Endodermal cell (in vitro differentiated cells): ENCODE measurements around the gene MED4. TPM values are rescaled to one million over a fixed set of nuclear protein-coding genes. Genes with fewer than 3 reads are reported as not detected.

Experiments
- DNase-seq: peaks from one replicate; pipeline ENCODE4 v3.0.0-alpha.2; 2017
- H3K27ac ChIP-seq: 2 replicates; pipeline ENCODE4 v1.5.1; 2013; ENCODE audit warnings: mild to moderate bottlenecking, low read depth, low read length, moderate library complexity
- H3K27me3 ChIP-seq: 2 replicates; pipeline ENCODE4 v1.6.1; 2013; ENCODE audit warnings: mild to moderate bottlenecking, low read length, moderate library complexity; ENCODE audit not compliant: insufficient read depth, control insufficient read depth, poor library complexity, severe bottlenecking
- H3K36me3 ChIP-seq: 2 replicates; pipeline ENCODE4 v1.7.0; 2013; ENCODE audit warnings: mild to moderate bottlenecking, low read length, moderate library complexity; ENCODE audit not compliant: control insufficient read depth, insufficient read depth
- H3K4me1 ChIP-seq: one replicate; pipeline ENCODE4 v1.7.0; 2013; ENCODE audit warnings: low read length; ENCODE audit not compliant: control insufficient read depth, insufficient read depth
- H3K4me3 ChIP-seq: 2 replicates; pipeline ENCODE4 v1.5.1; 2013; ENCODE audit warnings: mild to moderate bottlenecking, low read length, moderate library complexity
- H3K9ac ChIP-seq: 2 replicates; pipeline ENCODE4 v1.6.1; 2013; ENCODE audit warnings: mild to moderate bottlenecking, low read length, moderate library complexity; ENCODE audit not compliant: poor library complexity, severe bottlenecking; ENCODE audit errors: extremely low read depth
- H3K9me3 ChIP-seq: 2 replicates; pipeline ENCODE4 v1.6.1; 2013; ENCODE audit warnings: mild to moderate bottlenecking, low read length, moderate library complexity; ENCODE audit not compliant: control insufficient read depth
- H3K27ac Mint-ChIP-seq: 2 replicates; pipeline ENCODE4 v1.8.0; 2020; ENCODE audit warnings: mixed read lengths
- H3K27me3 Mint-ChIP-seq: 2 replicates; pipeline ENCODE4 v1.8.0; 2021; ENCODE audit warnings: mild to moderate bottlenecking, mixed read lengths; ENCODE audit not compliant: insufficient read depth
- H3K36me3 Mint-ChIP-seq: 2 replicates; pipeline ENCODE4 v1.8.0; 2020; ENCODE audit warnings: low read depth, mixed read lengths
- H3K4me1 Mint-ChIP-seq: 2 replicates; pipeline ENCODE4 v1.8.0; 2020; ENCODE audit warnings: mixed read lengths
- H3K4me3 Mint-ChIP-seq: 2 replicates; pipeline ENCODE4 v1.8.0; 2020; ENCODE audit warnings: mild to moderate bottlenecking, moderate library complexity, mixed read lengths
- H3K9me3 Mint-ChIP-seq: 2 replicates; pipeline ENCODE4 v1.8.0; 2020; ENCODE audit warnings: mild to moderate bottlenecking, mixed read lengths
- WGBS, 2 experiments: methylation state at CpG; one replicate each; pipeline versions ENCODE4 v1.1.5 to v1.1.7; 2013; ENCODE audit warnings: missing lambda C conversion rate in 2 of 2, mixed read lengths in 1 of 2; ENCODE audit not compliant: insufficient coverage in 1 of 2, insufficient read length in 1 of 2; 5-methylcytosine and 5-hydroxymethylcytosine counted together
- long read RNA-seq, 4 experiments: library from polyadenylated mRNA in 2 of 4; library from RNA in 1 of 4; library from capped mRNA in 1 of 4; stranded (forward) in 3 of 4; unstranded in 1 of 4; transcript quantifications; one replicate each; pipeline ENCODE4 v2.0.0, GENCODE V29; 2020 to 2021; ENCODE audit warnings: inconsistent platforms in 1 of 4
- polyA plus RNA-seq, 2 experiments: library from polyadenylated mRNA; stranded (reverse); fragments of 50-300 nt; gene quantifications; one replicate each; pipeline ENCODE4 v1.2.3, GENCODE V29; 2013
- total RNA-seq, 2 donors: library from RNA; stranded (reverse); fragmentation: NEBNext Ultra II Directional in 1 of 2; extraction: Animal tissue kit (Norgen Biotek cat#: 25700) in 1 of 2; gene quantifications; 2 replicates in 1 of 2; 3 replicates in 1 of 2; pipeline ENCODE4 v1.2.1, GENCODE V29; 2021
- TF ChIP-seq, protein P1 (sequence below): fragments of 200-600 bp; sonication (generic); conservative IDR thresholded peaks from 2 replicates; pipeline ENCODE4 v1.5.0; 2021; ENCODE audit warnings: antibody characterized with exemption, mild to moderate bottlenecking

MED4 gene, protein sequence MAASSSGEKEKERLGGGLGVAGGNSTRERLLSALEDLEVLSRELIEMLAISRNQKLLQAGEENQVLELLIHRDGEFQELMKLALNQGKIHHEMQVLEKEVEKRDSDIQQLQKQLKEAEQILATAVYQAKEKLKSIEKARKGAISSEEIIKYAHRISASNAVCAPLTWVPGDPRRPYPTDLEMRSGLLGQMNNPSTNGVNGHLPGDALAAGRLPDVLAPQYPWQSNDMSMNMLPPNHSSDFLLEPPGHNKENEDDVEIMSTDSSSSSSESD
- total RNA-seq = 10 to 100 TPM; 56.4 to 68.1 TPM
- 50.4 TPM for polyA plus RNA-seq (2013, experiment 1 of 2)
- 52.4 TPM for polyA plus RNA-seq (2013, experiment 2 of 2)
- long read RNA-seq, experiment 1, transcript MED4-201 (7 exons, 2,022 nt) = major isoform, 16 of 36 reads
- long read RNA-seq, experiment 1, partial matches to known transcripts = 9 of 36 reads
- long read RNA-seq, experiment 1, other reads (novel, unspliced or antisense) = 7 of 36 reads
- long read RNA-seq, experiment 2, transcript MED4-201 (7 exons, 2,022 nt) = major isoform, 100 of 144 reads
- long read RNA-seq, experiment 2, transcript MED4-202 (7 exons, 931 nt) = minor isoform, 29 of 144 reads
- long read RNA-seq, experiment 2, partial matches to known transcripts = 4 of 144 reads
- long read RNA-seq, experiment 2, other reads (novel, unspliced or antisense) = 11 of 144 reads
- long read RNA-seq, experiment 3, transcript MED4-201 (7 exons, 2,022 nt) = major isoform, 134 of 181 reads
- long read RNA-seq, experiment 3, transcript MED4-202 (7 exons, 931 nt) = minor isoform, 24 of 181 reads
- long read RNA-seq, experiment 3, partial matches to known transcripts = 5 of 181 reads
- long read RNA-seq, experiment 3, other reads (novel, unspliced or antisense) = 17 of 181 reads
- long read RNA-seq, experiment 4, transcript MED4-201 (7 exons, 2,022 nt) = major isoform, 170 of 214 reads
- long read RNA-seq, experiment 4, transcript MED4-202 (7 exons, 931 nt) = minor isoform, 16 of 214 reads
- long read RNA-seq, experiment 4, partial matches to known transcripts = 2 of 214 reads
- long read RNA-seq, experiment 4, other reads (novel, unspliced or antisense) = 25 of 214 reads

DNA sequence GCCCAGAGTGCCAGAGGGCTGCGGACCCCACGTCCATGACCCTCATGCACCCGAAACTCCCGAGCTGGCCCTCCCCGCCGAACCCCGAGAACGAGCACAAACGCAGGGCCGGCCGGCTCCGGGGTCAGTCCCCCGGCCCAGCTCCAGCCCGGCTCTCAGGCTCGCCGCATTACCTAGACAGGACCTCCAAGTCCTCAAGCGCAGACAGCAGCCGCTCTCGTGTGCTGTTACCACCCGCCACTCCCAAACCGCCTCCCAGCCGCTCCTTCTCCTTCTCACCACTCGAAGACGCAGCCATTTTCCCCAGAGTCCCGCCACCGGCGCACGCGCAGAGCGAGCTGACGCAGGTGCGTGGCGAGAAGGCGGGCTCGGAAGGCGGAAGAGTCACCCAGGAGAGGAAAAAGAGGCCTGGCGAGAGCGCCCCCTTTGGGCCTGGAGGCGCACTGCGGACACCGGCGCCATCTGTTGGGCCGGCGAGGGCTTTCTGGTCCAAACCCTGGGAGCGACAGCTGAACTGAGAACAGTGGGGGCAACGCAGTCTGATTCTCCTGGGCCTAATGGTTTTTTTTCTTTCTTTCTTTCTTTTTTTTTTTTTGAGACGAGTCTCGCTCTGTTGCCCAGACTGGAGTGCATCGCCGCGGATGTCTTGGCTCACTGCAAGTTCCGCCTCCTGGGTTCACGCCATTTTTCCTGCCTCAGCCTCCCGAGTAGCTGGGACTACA is at the start of gene MED4:
Gene MED4 (minus strand): TSS at position 324 of the 722 bp plus-strand sequence. CDS start 26 bp downstream, at position 298.
- no peaks in the 10 kb centered on the region for H3K36me3 ChIP-seq
- no peaks in the 10 kb centered on the region for H3K9me3 ChIP-seq
- Mint-ChIP-seq H3K36me3 (peaks cover 2% of the 10 kb centered on the region), H3K27ac (peak within 1 kb of the TSS; percentile 95), H3K4me1 (peaks cover 34% of the 10 kb centered on the region), H3K27me3 (no peaks in the 10 kb centered on the region), H3K9me3 (peaks cover 5% of the 10 kb centered on the region), H3K4me3 (peak within 1 kb of the TSS; percentile 98)
- H3K4me3 ChIP-seq = peak within 1 kb of the TSS; percentile 96
- no peaks in the 10 kb centered on the region for H3K27me3 ChIP-seq
- peaks cover 9% of the 10 kb centered on the region for H3K4me1 ChIP-seq
- DNase-seq = peak; percentile 99
- TF ChIP-seq, protein P1, sequence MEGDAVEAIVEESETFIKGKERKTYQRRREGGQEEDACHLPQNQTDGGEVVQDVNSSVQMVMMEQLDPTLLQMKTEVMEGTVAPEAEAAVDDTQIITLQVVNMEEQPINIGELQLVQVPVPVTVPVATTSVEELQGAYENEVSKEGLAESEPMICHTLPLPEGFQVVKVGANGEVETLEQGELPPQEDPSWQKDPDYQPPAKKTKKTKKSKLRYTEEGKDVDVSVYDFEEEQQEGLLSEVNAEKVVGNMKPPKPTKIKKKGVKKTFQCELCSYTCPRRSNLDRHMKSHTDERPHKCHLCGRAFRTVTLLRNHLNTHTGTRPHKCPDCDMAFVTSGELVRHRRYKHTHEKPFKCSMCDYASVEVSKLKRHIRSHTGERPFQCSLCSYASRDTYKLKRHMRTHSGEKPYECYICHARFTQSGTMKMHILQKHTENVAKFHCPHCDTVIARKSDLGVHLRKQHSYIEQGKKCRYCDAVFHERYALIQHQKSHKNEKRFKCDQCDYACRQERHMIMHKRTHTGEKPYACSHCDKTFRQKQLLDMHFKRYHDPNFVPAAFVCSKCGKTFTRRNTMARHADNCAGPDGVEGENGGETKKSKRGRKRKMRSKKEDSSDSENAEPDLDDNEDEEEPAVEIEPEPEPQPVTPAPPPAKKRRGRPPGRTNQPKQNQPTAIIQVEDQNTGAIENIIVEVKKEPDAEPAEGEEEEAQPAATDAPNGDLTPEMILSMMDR = peak; percentile 99
- 14 to 37% methylated on average over 21 to 54 of the region's 54 CpGs for WGBS, 2 experiments
- peak within 1 kb of the TSS; percentile 90 for H3K9ac ChIP-seq
- H3K27ac ChIP-seq = peak within 1 kb of the TSS; percentile 30

DNA sequence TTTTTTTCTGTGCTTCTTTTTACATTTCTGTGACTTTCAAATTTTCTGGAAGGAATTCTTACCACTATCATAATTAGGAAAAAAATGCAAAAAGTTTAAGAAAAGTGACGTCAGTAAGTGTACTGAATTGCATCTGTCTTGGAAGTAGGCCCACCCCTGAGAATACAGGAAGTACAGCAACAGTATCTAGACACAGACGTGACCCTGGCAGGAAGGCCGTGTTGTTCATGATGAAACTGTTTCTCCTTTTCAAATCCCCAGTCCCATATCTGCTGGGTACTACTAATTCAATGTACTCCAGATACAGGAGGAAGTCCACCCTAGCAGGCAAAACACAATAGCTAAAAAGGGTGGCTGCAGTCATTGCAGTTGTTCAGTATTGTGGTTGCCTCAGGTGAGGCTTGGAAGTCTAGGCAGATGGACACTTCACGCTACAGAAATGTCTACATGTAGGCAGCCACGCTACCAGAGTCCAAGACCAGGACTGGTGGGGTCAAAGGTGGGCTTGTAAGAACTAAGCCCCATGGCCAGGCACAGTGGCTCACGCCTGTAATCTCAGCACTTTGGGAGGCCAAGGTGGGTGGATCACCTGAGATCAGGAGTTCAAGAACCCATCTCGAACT is 49.6 kb upstream of the MED4 start:
- H3K27me3 ChIP-seq = no peaks in the 10 kb centered on the region
- no peaks in the 10 kb centered on the region for H3K27me3 Mint-ChIP-seq
- H3K4me1 ChIP-seq = no peaks in the 10 kb centered on the region
- TF ChIP-seq, protein P1 = no peak
- H3K9me3 ChIP-seq = peaks cover 3% of the 10 kb centered on the region
- no peaks in the 10 kb centered on the region for H3K36me3 ChIP-seq
- no peak overlapping the region for H3K27ac ChIP-seq
- no peaks in the 10 kb centered on the region for H3K36me3 Mint-ChIP-seq
- WGBS, 2 experiments = 85 to 91% methylated on average over 4 to 7 of the region's 7 CpGs
- H3K9ac ChIP-seq = no peak overlapping the region
- H3K4me1 Mint-ChIP-seq = no peaks in the 10 kb centered on the region
- no peak for DNase-seq
- no peak overlapping the region for H3K4me3 ChIP-seq
- H3K27ac Mint-ChIP-seq = no peak overlapping the region
- H3K9me3 Mint-ChIP-seq = peaks cover 16% of the 10 kb centered on the region
- no peak overlapping the region for H3K4me3 Mint-ChIP-seq
